Raji (cell line): ENCODE results near the gene DNAH14.

Experiments used
- POLR2A ChIP-seq: IDR thresholded peaks from 2 replicates; pipeline ENCODE4 v1.6.1; 2011; ENCODE audit warnings: low read depth, low read length, control low read depth; ENCODE audit not compliant: insufficient read depth

The DNAH14 gene

DNA sequence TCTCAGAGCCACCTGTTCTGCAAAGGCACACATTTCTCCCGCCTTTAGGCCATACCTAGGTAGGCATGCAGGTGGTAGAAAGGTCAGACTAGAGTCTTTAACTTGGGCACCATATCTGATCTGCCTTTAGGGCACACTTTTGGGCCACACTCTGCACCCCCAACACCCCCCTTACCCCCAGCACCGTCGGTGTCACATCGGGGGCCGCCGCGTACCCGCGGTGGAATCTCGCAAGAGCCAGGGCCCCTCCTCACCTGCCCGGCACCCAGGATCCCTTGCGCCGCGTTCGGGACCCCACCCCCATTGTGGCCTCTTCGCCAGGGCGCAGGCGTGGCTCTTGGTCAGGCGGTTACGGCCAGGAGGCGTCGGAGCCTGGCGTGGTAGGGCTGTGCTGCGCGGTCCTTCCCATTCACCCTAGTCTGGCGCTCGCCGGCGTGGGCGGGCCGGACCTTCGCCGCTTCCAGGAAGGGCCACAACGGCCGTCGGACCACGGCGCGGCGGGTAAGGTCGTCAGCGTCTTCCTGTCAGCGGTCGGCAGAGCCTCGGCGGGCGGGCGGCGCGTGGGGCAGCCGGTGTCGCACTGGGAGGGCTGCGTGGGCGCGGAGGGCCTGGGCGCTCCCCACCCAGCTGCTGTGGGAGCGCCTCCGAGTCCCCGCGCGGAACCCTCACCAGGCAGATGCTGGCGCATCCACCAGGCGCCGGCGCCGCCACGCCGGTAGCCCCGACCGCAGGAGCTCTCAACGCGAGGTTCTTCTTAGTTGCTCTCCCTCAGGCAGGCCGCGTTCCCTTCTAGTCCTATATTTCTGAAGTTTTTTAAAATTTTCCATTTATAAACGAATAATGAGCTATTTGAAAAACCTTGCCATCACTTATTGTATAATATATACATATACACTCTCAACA, at the start of gene DNAH14:
Gene DNAH14, plus strand, starts transcription at position 341 of the 903 bp plus-strand sequence. CDS start 23,028 bp downstream, outside the sequence.
- TF ChIP-seq POLR2A: no peak

DNA sequence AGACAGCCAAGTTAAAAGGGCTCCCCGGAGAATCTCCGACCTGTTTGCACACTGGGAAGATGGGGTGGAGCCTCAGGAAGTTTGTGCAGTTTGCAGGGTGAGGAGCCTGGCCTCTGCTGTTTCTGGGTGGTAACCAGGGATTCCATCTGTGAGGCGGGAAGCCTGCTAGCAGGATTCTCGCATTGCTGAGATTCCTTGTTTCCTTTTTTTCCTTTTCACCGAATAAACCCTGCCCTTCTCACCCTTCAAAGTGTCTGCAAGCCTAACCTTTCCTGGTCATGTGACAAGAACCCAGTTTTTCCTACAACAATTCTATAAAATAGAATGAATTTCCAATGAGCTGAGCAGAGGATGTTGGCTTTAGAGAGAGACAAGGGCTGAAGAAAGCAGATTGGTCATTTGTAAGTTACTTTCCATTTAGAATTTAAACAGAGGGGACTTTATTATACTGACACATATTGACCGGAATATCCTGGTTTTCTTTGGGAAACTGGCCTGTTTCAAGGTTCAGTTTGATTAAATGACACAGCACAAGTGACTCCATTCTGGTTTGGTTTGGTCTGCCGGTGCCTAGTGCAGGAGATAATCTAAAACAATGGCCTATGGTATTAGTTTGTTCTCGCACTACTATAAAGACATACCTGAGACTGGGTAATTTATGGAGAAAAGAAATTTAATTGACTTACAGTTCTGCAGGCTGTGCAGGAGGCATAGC, 48.7 kb upstream of the DNAH14 start:
- no peak for TF ChIP-seq POLR2A

GRCh38 chr1:224881762-224882211, 47.7 kb upstream of the DNAH14 start:
- TF ChIP-seq POLR2A: no peak

DNA sequence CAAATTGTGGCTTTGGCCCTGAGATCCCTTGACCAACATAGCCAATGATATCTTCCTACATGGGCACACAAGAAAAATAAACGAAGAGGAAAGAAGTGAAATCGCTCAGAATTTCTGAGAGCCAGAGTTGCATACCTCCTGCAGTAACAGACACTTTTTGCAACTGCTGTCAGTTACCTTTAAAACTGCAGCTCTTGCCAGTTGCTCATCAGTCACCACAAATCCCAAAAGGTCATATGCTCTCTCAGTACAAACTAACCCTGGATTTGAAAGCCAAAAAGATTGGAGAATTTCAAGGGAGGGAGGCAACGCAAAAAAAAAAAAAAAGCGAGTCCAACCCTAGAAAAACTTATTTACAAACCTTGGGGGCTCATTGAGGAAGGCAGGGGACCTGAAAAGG, 47.2 kb upstream of the DNAH14 start:
- TF ChIP-seq POLR2A: no peak

GRCh38 chr1:224883091-224883490, 46.4 kb upstream of the DNAH14 start:
- no peak for TF ChIP-seq POLR2A

DNA sequence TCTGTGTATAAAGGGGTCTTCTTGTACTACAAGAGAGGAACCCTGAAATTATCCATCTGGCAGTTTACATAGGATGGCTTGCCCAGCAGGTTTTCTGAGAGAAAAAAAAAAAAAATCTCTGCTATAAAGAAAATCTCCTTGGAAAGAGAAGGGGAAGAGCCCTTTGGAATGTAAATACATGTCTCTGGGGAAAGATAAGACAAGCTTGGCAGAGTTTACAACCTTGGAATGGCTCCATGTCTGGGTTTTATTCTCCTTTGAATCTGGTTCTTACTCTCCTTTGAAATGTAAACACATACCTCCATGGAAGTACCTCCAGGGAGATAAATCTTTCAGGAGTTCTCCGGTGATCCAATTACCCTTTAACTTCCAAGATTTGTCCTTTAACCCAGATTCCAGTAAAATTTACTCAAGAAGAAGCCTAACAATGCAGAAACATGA, 45.1 kb upstream of the DNAH14 start:
- no peak for TF ChIP-seq POLR2A

GRCh38 chr1:224894915-224895314, 34.6 kb upstream of the DNAH14 start:
- TF ChIP-seq POLR2A: no peak

DNA sequence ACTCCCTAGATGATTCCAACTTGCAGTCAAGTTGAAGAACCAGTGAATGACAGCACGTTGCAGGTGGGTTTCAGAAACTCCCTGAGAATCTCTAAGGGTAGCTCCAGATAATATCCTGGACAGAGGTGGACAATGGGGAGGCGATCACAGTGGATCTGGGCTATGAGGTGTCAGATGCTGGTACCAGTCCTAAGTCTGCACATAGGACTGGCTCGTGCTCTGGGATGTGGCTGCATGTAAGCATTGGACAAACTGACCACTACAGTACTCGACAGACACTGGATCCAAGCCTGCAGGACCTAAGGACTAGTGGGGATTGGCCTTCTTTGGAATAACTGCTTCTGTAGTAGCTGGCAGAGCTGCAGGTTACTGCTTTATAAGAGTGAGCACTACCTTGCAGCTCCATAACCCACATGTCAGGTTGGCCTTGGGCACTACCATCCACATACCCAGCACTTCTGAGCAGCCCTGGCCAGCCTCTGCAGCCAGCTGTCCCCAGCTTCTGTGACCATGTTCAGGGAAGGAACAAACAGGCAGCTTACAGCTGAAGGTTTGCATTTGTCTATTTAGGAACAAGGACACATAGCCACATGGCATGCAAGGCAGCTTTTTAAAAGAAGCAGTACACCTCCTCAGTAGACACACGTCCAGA, 33.2 kb upstream of the DNAH14 start:
- no peak for TF ChIP-seq POLR2A

GRCh38 chr1:224897529-224898327, 31.7 kb upstream of the DNAH14 start:
- no peak for TF ChIP-seq POLR2A

DNA sequence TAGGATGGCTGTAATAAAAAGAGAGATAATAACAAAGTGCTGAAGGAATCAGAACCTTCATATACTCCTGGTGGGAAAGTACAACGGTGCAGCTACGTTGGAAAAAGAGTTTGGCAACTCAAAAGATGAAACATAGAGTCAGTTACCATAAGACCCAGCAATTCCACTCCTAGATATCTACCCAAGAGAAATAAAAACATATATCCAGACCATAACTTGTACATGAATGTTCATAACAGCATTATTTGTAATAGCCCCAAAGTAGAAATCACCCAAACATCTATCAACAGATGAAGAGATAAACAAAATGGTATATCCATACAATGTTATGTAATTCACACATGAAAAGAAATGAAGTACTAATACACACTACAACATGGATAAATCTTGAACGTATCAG, 30.5 kb upstream of the DNAH14 start:
- TF ChIP-seq POLR2A: no peak

GRCh38 chr1:224900062-224900630, 29.3 kb upstream of the DNAH14 start:
- no peak for TF ChIP-seq POLR2A

DNA sequence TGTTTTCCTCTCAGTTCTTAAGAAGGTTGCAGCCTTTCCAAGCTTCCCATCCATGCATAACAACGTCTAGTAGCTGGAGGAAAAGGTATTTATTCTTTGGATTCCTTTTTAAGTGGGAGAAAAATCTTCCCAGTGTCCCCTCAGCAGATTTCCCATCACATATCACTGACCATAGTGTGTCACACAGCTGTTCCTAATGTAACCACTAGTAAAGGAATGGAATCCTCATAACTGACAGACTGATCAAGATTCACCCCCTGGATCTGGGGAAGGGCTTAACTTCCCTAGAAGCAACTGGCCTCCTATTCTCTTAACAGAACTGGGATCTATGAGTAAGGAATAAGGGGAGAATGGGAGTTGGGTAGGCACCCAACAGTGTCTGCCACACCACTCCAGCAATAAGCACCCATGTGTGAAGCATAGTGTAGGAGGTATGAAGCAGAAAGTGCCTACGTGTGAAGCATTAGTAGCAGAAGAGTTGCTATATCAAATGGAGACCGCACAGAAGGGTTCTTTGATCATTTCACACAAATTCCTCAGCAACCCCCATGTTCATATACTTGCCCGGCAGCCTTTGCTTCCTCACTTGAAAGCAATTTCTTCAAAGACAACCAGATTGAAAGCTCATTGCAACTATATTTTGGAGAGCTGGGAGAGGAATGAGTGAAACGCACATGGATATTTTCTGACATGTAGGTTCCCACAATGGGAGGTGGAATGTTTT, 28.2 kb upstream of the DNAH14 start:
- TF ChIP-seq POLR2A: no peak

- no peak for TF ChIP-seq POLR2A
Measured at GRCh38 chr1:224903955-224904354, 25.5 kb upstream of the DNAH14 start.

- TF ChIP-seq POLR2A: no peak
Measured at GRCh38 chr1:224906340-224906739, 23.1 kb upstream of the DNAH14 start.

- TF ChIP-seq POLR2A: no peak
Measured at GRCh38 chr1:224911217-224911616, 18.3 kb upstream of the DNAH14 start.
